GM12878 (cell line): Measurements from ENCODE around the gene TMEM150B. TPM values are rescaled to one million over a fixed set of nuclear protein-coding genes. Genes with fewer than 3 reads are reported as not detected.
A peak's percentile ranks its signal among the peaks of the same experiment; 100 is the strongest.

Source experiments
- ATAC-seq: fragments of 200-7000 bp; cut with Tn5 transposase; 3 replicates; pipeline ENCODE4 v1.9.1; 2020; ENCODE audit warnings: mild to moderate bottlenecking, moderate library complexity
- Bru-seq: library from RNA; stranded (reverse); fragments of 400-500 nt; gene quantifications from one replicate; lab custom pipeline; 2021; lab: Mats Ljungman, UMichigan
- BruChase-seq, 2 experiments: library from RNA; stranded (reverse); fragments of 400-500 nt; gene quantifications; one replicate each; lab custom pipeline; 2021; lab: Mats Ljungman, UMichigan
- BruUV-seq: library from RNA; stranded (reverse); fragments of 400-500 nt; replicated peaks from 2 replicates; lab custom pipeline; 2021; lab: Mats Ljungman, UMichigan
- CTCF ChIA-PET: fragments of 300-600 bp; sonication (Branson Sonifier 250); formaldehyde crosslinking; extraction: SDS; loops from one replicate; lab custom pipeline; 2021; ENCODE audit warnings: inconsistent platforms; lab: Yijun Ruan, JAX
- POLR2A ChIA-PET: fragments of 350-600 bp; formaldehyde crosslinking; extraction: SDS; loops from one replicate; lab custom pipeline; 2021; ENCODE audit warnings: inconsistent platforms; lab: Charles Lee
- RAD21 ChIA-PET: fragments of 300-600 bp; sonication (Branson Sonifier 250); formaldehyde crosslinking; loops from one replicate; lab custom pipeline; 2023; ENCODE audit warnings: antibody characterized with exemption; ENCODE audit not compliant: unreplicated experiment; lab: Charles Lee
- SMC1A ChIA-PET: fragments of 300-600 bp; sonication (Branson Sonifier 250); formaldehyde crosslinking; loops from one replicate; lab custom pipeline; 2023; ENCODE audit not compliant: unreplicated experiment, uncharacterized antibody; lab: Charles Lee
- DNase-seq: peaks from one replicate; pipeline ENCODE4 v3.0.0-alpha.2; 2011; ENCODE audit warnings: low read depth, low spot score
- FAIRE-seq: peaks from 3 replicates; lab custom pipeline; 2011; peaks lifted over from hg19 to GRCh38; lab: Jason Lieb, UNC
- H2AFZ ChIP-seq: 2 replicates; pipeline ENCODE4 v1.6.0; 2011; ENCODE audit warnings: low read depth, low read length, control low read depth; ENCODE audit not compliant: control insufficient read depth
- H3K27ac ChIP-seq: 2 replicates; pipeline ENCODE4 v1.5.1; 2011; ENCODE audit warnings: control low read depth; ENCODE audit not compliant: control insufficient read depth, insufficient read depth
- H3K27me3 ChIP-seq, 2 experiments: replicated peaks in 1 of 2; 2 replicates each; pipeline versions ENCODE4 v1.6.0 to v1.6.1; 2011; ENCODE audit warnings: low read length in 1 of 2; ENCODE audit not compliant: control insufficient read depth in 2 of 2, insufficient read depth in 2 of 2
- H3K36me3 ChIP-seq, 2 experiments: 2 replicates each; pipeline ENCODE4 v1.5.1; 2011; ENCODE audit warnings: low read length in 1 of 2; ENCODE audit not compliant: control insufficient read depth in 2 of 2, insufficient read depth in 2 of 2
- H3K4me1 ChIP-seq: 2 replicates; pipeline ENCODE4 v1.6.1; 2011; ENCODE audit warnings: mild to moderate bottlenecking, low read length, moderate library complexity, mixed read lengths; ENCODE audit not compliant: control insufficient read depth, insufficient read depth
- H3K4me2 ChIP-seq: 2 replicates; pipeline ENCODE4 v1.6.0; 2011; ENCODE audit warnings: control low read depth; ENCODE audit not compliant: control insufficient read depth, insufficient read depth
- H3K4me3 ChIP-seq: fragments of 200-600 bp; sonication (generic); 2 replicates; pipeline ENCODE4 v1.5.1; 2016
- H3K79me2 ChIP-seq: 2 replicates; pipeline ENCODE4 v1.6.0; 2011; ENCODE audit warnings: low read length; ENCODE audit not compliant: control insufficient read depth, insufficient read depth
- H3K9ac ChIP-seq: 2 replicates; pipeline ENCODE4 v1.8.0; 2011; ENCODE audit warnings: low read length, control low read depth, mixed read lengths; ENCODE audit not compliant: control insufficient read depth, insufficient read depth
- H3K9me3 ChIP-seq: replicated peaks from 3 replicates; pipeline ENCODE4 v1.5.1; 2011; ENCODE audit warnings: mild to moderate bottlenecking, low read length; ENCODE audit not compliant: control insufficient read depth, insufficient read depth
- H4K20me1 ChIP-seq: 2 replicates; pipeline ENCODE4 v1.6.0; 2011; ENCODE audit not compliant: control insufficient read depth, insufficient read depth
- POLR2AphosphoS2 ChIP-seq: IDR thresholded peaks from 2 replicates; pipeline ENCODE4 v1.6.1; 2011; ENCODE audit warnings: low read depth, mild to moderate bottlenecking, low read length, improper control_type of control experiment, moderate library complexity
- RUNX3 ChIP-seq: IDR thresholded peaks from 2 replicates; pipeline ENCODE4 v1.6.1; 2012; ENCODE audit warnings: low read length, inconsistent platforms
- WGBS: methylation state at CpG from one replicate; pipeline ENCODE4 v1.1.6; 2016; ENCODE audit warnings: low lambda C conversion rate; ENCODE audit not compliant: insufficient replicate concordance, insufficient coverage; ENCODE audit errors: missing lambda C conversion rate; 5-methylcytosine and 5-hydroxymethylcytosine counted together
- in situ Hi-C: fragments of 300-500 bp; cut with MboI; formaldehyde crosslinking; loops from 9 replicates; pipeline ENCODE4 v1.14.3; 2018; ENCODE audit warnings: mixed read lengths
- intact Hi-C: fragments of 100-400 bp; cut with micrococcal nuclease; formaldehyde crosslinking; loops from one replicate; pipeline ENCODE4 v1.14.2; 2022; ENCODE audit not compliant: unreplicated experiment
- long read RNA-seq, 2 experiments: library from polyadenylated mRNA; unstranded; transcript quantifications; one replicate each; pipeline ENCODE4 v2.0.0, GENCODE V29; 2019 to 2020
- polyA minus RNA-seq, 3 experiments: library from RNA; depleted of rRNA, polyadenylated mRNA; stranded (reverse); fragments of >200 nt; gene quantifications; 2 replicates each; pipeline ENCODE4 v1.2.3, GENCODE V29; 2011
- polyA plus RNA-seq, 11 experiments: library from polyadenylated mRNA; depleted of rRNA in 4 of 11; unstranded in 6 of 11; stranded (reverse) in 5 of 11; fragments of >200 nt; fragmentation: Nextera tagmentation in 4 of 11; fragmentation: Illumina TruSeq in 1 of 11; extraction: Ambion mirVana in 4 of 11; extraction: Trizol in 1 of 11; gene quantifications; 1 replicate in 1 of 11; 2 replicates in 10 of 11; pipeline versions ENCODE4 v1.2.1 to v1.2.3, GENCODE V29; 2011 to 2016; ENCODE audit warnings: inconsistent platforms in 2 of 11, missing spikeins in 2 of 11, low read depth in 1 of 11
- total RNA-seq, 4 experiments: library from RNA; depleted of rRNA in 3 of 4; stranded (reverse); fragments of >200 nt in 3 of 4; fragmentation: Illumina TruSeq in 1 of 4; extraction: Trizol in 1 of 4; gene quantifications; 2 replicates each; pipeline versions ENCODE4 v1.2.1 to v1.2.3, GENCODE V29; 2013 to 2021

The TMEM150B gene
- total RNA-seq (2013; cell fraction: nucleolus; rRNA removed), result 0.65 TPM in 1 of 2 replicates, not detected in the other
- total RNA-seq (2014; rRNA removed) (not detected in 2 replicates), total RNA-seq (2014; rRNA removed; fragmentation: Illumina TruSeq; extraction: Trizol) (not detected in 2 replicates), total RNA-seq (2021) (0.23 TPM in 1 of 2 replicates, not detected in the other), polyA plus RNA-seq (2011; rRNA removed) (not detected in 2 replicates), polyA plus RNA-seq (2014; fragmentation: Illumina TruSeq; extraction: Trizol) (not detected in 2 replicates), polyA plus RNA-seq (2014; fragmentation: Nextera tagmentation; extraction: Ambion mirVana) (not detected), polyA plus RNA-seq (2014; rRNA removed) (0.09 TPM in 1 of 2 replicates, not detected in the other), polyA plus RNA-seq (2016; fragmentation: Nextera tagmentation; extraction: Ambion mirVana) (under 1 TPM; 0.16 to 0.19 TPM), polyA minus RNA-seq (2011; rRNA and poly(A)+ RNA removed) (not detected in 2 replicates), Bru-seq, nascent RNA (percentile 23 among the genes with signal in this experiment), BruChase-seq, experiment 1, labeled RNA remaining after a 6-hour chase (percentile 11 among the genes with signal in this experiment), BruChase-seq, experiment 2, labeled RNA remaining after a 2-hour chase (not detected)
- polyA plus RNA-seq (2011; ENCODE audit: low read depth), result not detected
- polyA plus RNA-seq (2011; cell fraction: cytosol; rRNA removed), result 0.27 TPM in 1 of 2 replicates, not detected in the other
- 0.21 TPM in 1 of 2 replicates, not detected in the other for polyA plus RNA-seq (2011; cell fraction: nucleus; rRNA removed)
- polyA plus RNA-seq (2012), result 0.17 TPM in 1 of 2 replicates, not detected in the other
- polyA minus RNA-seq (2011; cell fraction: cytosol; rRNA and poly(A)+ RNA removed), result not detected in 2 replicates
- polyA minus RNA-seq (2011; cell fraction: nucleus; rRNA and poly(A)+ RNA removed), result not detected in 2 replicates
- long read RNA-seq, experiment 1, result 0 reads
- long read RNA-seq, experiment 2, result 0 reads

- Histone ChIP-seq H3K36me3 (no peaks in the 10 kb centered on the region), H3K27ac (no peak within 1 kb of the TSS), H2AFZ (peak within 1 kb of the TSS; percentile 3), H3K9ac (no peak within 1 kb of the TSS), H3K9me3 (no peaks in the 10 kb centered on the region), H3K4me1 (no peaks in the 10 kb centered on the region), H3K4me2 (no peak within 1 kb of the TSS), H4K20me1 (no peaks in the 10 kb centered on the region), H3K4me3 (no peak within 1 kb of the TSS), H3K79me2 (no peaks in the 10 kb centered on the region), H3K27me3 (no peaks in the 10 kb centered on the region)
- POLR2A ChIA-PET, result interaction anchor here (0.6 to 2.2 kb wide), 2 partner anchors 14 to 35 kb away, joined by 4 to 7 read pairs; partner anchors contain the start of gene KMT5C
- intact Hi-C loops, result no loop called here
- ATAC-seq (no peak), DNase-seq (no peak), FAIRE-seq (no peak)
- BruUV-seq, result no TSS peak
- TF ChIP-seq RUNX3 (peak; percentile 23; the same call in 1 of the 2 replicates), POLR2AphosphoS2 (no peak)
- SMC1A ChIA-PET, result no interaction called here
- in situ Hi-C loops, result no loop called here
- WGBS, result 38% methylated on average over 14 of the region's 14 CpGs
- CTCF ChIA-PET, result interaction anchor here (0.9 to 1.4 kb wide), 2 partner anchors 22 to 24 kb away, joined by 3 to 4 read pairs; no protein-coding TSS in a partner anchor
- RAD21 ChIA-PET, result interaction anchor here (1.0 kb wide), 1 partner anchor 14 kb away, joined by 3 read pairs; the partner anchor contains the start of gene KMT5C
Measured at GRCh38 chr19:55325172-55325571, at the start of gene TMEM150B. Gene TMEM150B, minus strand, starts transcription at chr19:55325341. Its CDS starts 4,305 bp downstream, at chr19:55321036.
